ENCODE results near the gene TMEM9. TPM values are rescaled to one million over a fixed set of nuclear protein-coding genes. Genes with fewer than 3 reads are reported as not detected.

The TMEM9 gene
- 25.0 TPM for total RNA-seq
- long read RNA-seq, transcript TMEM9-204 (6 exons, 1,529 nt): major isoform, 37 of 54 reads
- long read RNA-seq, partial matches to known transcripts: 4 of 54 reads
- long read RNA-seq, other reads (novel, unspliced or antisense): 4 of 54 reads

GRCh38 chr1:201154389-201155165 is at the start of gene TMEM9:
Gene TMEM9, minus strand, starts transcription at chr1:201154474. Its CDS starts 551 bp downstream, at chr1:201153923.
- peak; percentile 99 for DNase-seq (ENCODE audit: low spot score)
- intact Hi-C loops (cut with DNase I): no loop called here

- no peak for DNase-seq (ENCODE audit: low spot score)
- intact Hi-C loops (cut with DNase I): no loop called here
Observed at GRCh38 chr1:201198598-201198997, 44.3 kb upstream of the TMEM9 start.

GRCh38 chr1:201194046-201194445 is 39.8 kb upstream of the TMEM9 start:
- no peak for DNase-seq (ENCODE audit: low spot score)
- intact Hi-C loops (cut with DNase I): no loop called here

- no peak for DNase-seq (ENCODE audit: low spot score)
Observed at GRCh38 chr1:201192261-201192788, 38.1 kb upstream of the TMEM9 start.

GRCh38 chr1:201191653-201192260 is 37.5 kb upstream of the TMEM9 start:
- no peak for DNase-seq (ENCODE audit: low spot score)
- intact Hi-C loops (cut with DNase I): no loop called here

More at GRCh38 chr1:201192261-201192788, 38.1 kb upstream of the TMEM9 start:
- intact Hi-C loops (cut with DNase I): no loop called here

- intact Hi-C loops (cut with DNase I): no loop called here
- DNase-seq (ENCODE audit: low spot score): no peak
Observed at GRCh38 chr1:201190624-201191051, 36.4 kb upstream of the TMEM9 start, which contains the start of gene IGFN1. Gene IGFN1, plus strand, starts transcription at chr1:201190824. Its CDS starts 2,470 bp downstream, at chr1:201193294.

GRCh38 chr1:201190005-201190404 is 35.7 kb upstream of the TMEM9 start:
- intact Hi-C loops (cut with DNase I): no loop called here
- DNase-seq (ENCODE audit: low spot score): no peak

GRCh38 chr1:201189085-201189484 is 34.8 kb upstream of the TMEM9 start:
- DNase-seq (ENCODE audit: low spot score): no peak
- intact Hi-C loops (cut with DNase I): no loop called here

- DNase-seq (ENCODE audit: low spot score): no peak
- intact Hi-C loops (cut with DNase I): no loop called here
Observed at GRCh38 chr1:201186192-201186591, 31.9 kb upstream of the TMEM9 start.

GRCh38 chr1:201185527-201186128 is 31.4 kb upstream of the TMEM9 start:
- DNase-seq (ENCODE audit: low spot score): peak; percentile 9
- intact Hi-C loops (cut with DNase I): no loop called here

GRCh38 chr1:201185123-201185453 is 30.8 kb upstream of the TMEM9 start:
- DNase-seq (ENCODE audit: low spot score): no peak
- intact Hi-C loops (cut with DNase I): no loop called here

- peak; percentile 73 for DNase-seq (ENCODE audit: low spot score)
- intact Hi-C loops (cut with DNase I): no loop called here
Observed at GRCh38 chr1:201184307-201185122, 30.2 kb upstream of the TMEM9 start.

- DNase-seq (ENCODE audit: low spot score): peak; percentile 60
- intact Hi-C loops (cut with DNase I): no loop called here
Observed at GRCh38 chr1:201183753-201184152, 29.5 kb upstream of the TMEM9 start.

- no peak for DNase-seq (ENCODE audit: low spot score)
- intact Hi-C loops (cut with DNase I): no loop called here
Observed at GRCh38 chr1:201183209-201183608, 28.9 kb upstream of the TMEM9 start.

- peak; percentile 6 for DNase-seq (ENCODE audit: low spot score)
- intact Hi-C loops (cut with DNase I): no loop called here
Observed at GRCh38 chr1:201181726-201182125, 27.5 kb upstream of the TMEM9 start.

GRCh38 chr1:201181323-201181722 is 27.0 kb upstream of the TMEM9 start:
- peak; percentile 27 for DNase-seq (ENCODE audit: low spot score)
- intact Hi-C loops (cut with DNase I): no loop called here

- DNase-seq (ENCODE audit: low spot score): peak; percentile 36
- intact Hi-C loops (cut with DNase I): no loop called here
Observed at GRCh38 chr1:201180901-201181300, 26.6 kb upstream of the TMEM9 start.

- intact Hi-C loops (cut with DNase I): no loop called here
- DNase-seq (ENCODE audit: low spot score): no peak
Observed at GRCh38 chr1:201180141-201180540, 25.9 kb upstream of the TMEM9 start.

- peak; percentile 5 for DNase-seq (ENCODE audit: low spot score)
- intact Hi-C loops (cut with DNase I): no loop called here
Observed at GRCh38 chr1:201178718-201179117, 24.4 kb upstream of the TMEM9 start.

Measured in cardiac septum (tissue), 1 donor.